Measurements from ENCODE around the gene KIF2A.

Gene KIF2A

GRCh38 chr5:62412549-62413329 lies 106.7 kb downstream of the KIF2A start, which contains the start of gene IPO11:
TSS of gene IPO11 (plus strand) at chr5:62412763. CDS start at chr5:62437280, 24,517 bp downstream.
- peak within 1 kb of the TSS; percentile 98 for H3K27ac ChIP-seq
- TF ChIP-seq, protein P1, sequence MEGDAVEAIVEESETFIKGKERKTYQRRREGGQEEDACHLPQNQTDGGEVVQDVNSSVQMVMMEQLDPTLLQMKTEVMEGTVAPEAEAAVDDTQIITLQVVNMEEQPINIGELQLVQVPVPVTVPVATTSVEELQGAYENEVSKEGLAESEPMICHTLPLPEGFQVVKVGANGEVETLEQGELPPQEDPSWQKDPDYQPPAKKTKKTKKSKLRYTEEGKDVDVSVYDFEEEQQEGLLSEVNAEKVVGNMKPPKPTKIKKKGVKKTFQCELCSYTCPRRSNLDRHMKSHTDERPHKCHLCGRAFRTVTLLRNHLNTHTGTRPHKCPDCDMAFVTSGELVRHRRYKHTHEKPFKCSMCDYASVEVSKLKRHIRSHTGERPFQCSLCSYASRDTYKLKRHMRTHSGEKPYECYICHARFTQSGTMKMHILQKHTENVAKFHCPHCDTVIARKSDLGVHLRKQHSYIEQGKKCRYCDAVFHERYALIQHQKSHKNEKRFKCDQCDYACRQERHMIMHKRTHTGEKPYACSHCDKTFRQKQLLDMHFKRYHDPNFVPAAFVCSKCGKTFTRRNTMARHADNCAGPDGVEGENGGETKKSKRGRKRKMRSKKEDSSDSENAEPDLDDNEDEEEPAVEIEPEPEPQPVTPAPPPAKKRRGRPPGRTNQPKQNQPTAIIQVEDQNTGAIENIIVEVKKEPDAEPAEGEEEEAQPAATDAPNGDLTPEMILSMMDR (conservative IDR thresholded peaks at IDR 0.05): no peak

DNA sequence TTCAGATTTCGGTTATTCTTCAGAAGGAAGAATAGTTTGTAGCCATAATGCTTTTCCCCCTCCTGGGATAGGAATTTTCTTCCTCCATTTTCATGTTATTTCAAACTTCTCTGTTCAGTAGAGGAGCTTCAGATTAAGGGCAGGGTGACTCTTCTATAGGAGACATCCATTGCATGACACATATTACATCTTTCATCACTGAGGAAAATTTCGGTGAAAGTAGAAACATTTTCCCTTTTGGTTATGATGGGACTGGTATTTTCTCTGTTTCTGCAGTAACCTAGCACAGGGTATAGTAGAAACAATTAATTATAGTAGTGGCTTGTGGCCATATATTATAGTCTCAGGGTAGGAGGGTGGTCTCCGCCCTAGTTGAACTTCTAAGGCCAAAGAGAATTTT lies 107.7 kb downstream of the KIF2A start:
- TF ChIP-seq, protein P1 (conservative IDR thresholded peaks at IDR 0.05): no peak
- no peak overlapping the region for H3K27ac ChIP-seq

GRCh38 chr5:62418462-62419076 lies 112.6 kb downstream of the KIF2A start:
- TF ChIP-seq, protein P1 (conservative IDR thresholded peaks at IDR 0.05): no peak
- H3K27ac ChIP-seq: no peak overlapping the region

GRCh38 chr5:62419609-62420008 lies 113.6 kb downstream of the KIF2A start:
- no peak overlapping the region for H3K27ac ChIP-seq
- TF ChIP-seq, protein P1 (conservative IDR thresholded peaks at IDR 0.05): no peak

- peak overlapping the region; percentile 55 for H3K27ac ChIP-seq
- TF ChIP-seq, protein P1 (conservative IDR thresholded peaks at IDR 0.05): no peak
Observed at GRCh38 chr5:62421414-62421813, 115.4 kb downstream of the KIF2A start.

DNA sequence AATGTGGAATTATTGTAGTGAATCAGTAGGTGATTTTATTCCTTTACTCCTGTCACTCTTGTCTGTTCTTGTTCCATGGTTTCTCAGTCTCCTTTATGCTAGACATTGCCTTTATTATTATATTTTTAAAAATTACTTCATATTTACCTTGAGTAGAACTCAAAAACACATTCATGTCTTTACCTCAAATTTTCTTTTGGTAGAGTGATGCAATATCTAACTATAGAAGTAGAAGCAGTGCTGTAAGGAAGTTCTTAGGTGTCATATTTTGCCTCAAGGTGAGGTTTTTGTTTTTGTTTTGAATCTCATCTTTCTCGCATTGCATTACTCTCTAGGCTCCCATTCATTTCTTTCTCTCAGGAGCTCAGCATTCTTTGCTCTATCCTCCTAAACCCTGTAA lies 118.8 kb downstream of the KIF2A start:
- TF ChIP-seq, protein P1 (conservative IDR thresholded peaks at IDR 0.05): no peak
- no peak overlapping the region for H3K27ac ChIP-seq

DNA sequence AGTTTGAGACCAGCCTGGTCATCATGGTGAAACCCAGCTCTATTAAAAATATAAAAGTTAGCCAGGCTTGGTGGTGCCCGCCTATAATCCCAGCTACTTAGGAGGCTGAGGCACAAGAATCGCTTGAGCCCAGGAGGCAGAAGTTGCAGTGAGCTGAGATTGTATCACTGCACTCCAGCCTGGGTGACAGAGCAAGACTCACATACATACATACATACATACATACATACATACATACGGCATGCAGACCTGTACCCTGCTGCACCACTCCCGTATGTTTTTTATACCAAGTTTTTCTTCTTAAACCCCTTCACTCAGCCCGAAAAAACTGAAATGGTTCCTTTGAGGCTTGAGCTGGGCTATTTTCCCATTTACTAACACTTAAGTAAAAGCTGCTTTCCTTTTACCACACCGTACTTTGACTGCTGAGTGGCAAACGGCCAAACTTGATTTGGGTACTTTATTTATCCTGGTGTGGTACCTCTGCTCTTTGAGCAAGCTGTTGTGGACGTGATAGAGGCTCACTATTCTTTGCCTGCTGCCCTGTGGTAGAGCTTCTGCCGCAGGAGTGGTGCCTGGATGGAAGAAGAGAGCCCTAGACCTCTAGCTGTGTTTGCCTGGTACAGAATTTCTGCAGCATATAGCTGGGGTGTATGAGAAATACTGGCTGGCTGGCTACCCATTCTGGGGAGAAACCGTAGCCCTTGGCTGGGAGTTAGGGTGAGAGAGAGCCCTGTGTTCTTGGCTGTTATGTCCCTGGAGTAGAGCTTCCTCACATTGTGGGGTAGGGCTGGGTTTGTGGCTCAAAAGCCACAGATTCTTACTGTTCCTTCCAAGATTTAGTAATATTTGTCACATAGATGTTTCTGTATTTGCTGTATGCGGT lies 126.0 kb downstream of the KIF2A start:
- TF ChIP-seq, protein P1 (conservative IDR thresholded peaks at IDR 0.05): no peak
- no peak overlapping the region for H3K27ac ChIP-seq
